Skin of body (tissue), 2 donors: Measurements from ENCODE around the gene FUS. TPM values are rescaled to one million over a fixed set of nuclear protein-coding genes. Genes with fewer than 3 reads are reported as not detected.

ENCODE experiments used
- DNase-seq: peaks from one replicate; lab custom pipeline; 2025; lab: John Stamatoyannopoulos, UW
- total RNA-seq: library from RNA; depleted of rRNA; stranded (reverse); fragments of >200 nt; gene quantifications from one replicate; pipeline ENCODE4 v1.2.3, GENCODE V29; 2014

FUS gene
- total RNA-seq, 1 donor from 2014 or later, result 84.9 TPM

DNA sequence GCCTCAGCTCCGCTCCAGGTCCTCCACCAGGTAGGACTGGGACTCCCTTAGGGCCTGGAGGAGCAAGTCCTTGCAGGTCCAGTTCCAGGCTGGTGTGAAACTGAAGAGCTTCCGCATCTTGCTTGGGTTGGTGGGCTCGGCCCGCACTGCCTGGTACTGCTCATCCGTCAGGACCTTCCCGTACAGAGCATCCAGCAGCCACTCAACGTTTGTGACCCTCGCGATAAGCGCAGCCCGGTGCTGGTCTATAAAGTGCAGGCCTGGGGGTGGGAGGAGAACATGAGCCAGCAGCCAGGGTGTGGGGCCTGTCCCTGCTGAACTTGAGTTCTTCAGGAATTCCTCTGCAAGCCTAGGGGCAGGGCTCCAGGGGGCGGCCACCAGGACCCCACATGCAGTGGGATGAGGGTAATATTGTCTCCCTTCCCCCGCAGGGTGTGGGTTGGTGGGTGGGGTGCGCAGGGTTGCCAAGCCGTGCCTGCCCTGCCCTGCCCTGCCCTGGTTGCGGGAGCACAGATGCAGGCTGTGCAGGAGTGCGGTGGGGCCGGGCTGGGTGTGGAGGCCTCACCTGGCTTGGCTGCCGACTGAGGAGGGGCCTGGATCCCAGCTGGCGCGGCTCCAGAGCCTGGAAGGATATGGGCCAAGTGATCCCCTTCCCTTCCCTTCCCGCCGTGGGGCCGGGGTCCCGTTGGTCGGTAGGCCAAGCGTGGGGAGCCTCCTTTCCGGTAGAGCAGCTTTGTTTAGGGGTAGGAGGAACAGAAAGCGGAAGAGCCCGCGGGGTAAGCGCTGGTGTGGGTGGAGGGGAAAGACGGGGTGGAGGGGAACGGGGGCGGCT is 21.9 kb downstream of the FUS start:
- no peak for DNase-seq

- no peak for DNase-seq
Observed at GRCh38 chr16:31202414-31203375, 22.8 kb downstream of the FUS start, which contains the start of gene PYCARD. TSS of gene PYCARD (minus strand) at chr16:31202760. CDS start at chr16:31202690, 70 bp downstream.

DNA sequence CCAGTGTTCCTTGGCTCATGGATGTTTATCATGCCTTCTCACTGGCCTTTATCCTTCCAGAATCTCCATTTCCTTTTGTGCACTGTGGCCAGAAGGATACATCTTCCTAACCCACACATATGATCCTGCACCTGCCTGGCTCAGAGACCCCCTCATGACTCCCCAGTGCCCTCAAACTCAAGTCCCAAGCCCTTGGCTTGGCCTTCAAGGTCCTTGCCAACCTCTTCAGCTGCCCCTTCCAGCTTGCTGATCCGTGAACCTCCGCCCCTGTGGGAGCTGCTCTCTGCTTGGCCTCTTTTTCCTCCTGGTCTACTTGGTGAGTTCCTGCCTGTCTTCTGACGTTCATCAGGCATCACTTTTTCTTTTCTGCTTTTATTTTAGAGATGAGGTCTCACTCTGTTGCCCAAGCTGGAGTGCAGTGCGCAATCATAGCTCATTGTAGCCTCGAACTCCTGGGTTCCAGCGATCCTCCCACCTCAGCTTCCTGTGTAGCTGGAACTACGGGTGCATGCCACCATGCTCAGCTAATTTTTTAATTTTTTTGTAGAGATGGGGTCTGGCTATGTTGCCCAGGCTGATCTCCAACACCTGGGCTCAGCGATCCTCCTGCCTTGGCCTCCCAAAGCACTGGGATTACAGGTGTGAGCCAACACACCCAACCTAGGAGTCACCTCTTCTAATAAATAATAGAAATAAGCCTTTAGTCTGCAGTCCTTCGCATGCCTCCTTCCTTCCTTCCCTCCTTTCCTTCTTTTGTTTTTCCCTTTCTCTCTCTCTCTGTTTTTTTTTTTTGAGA is 25.1 kb downstream of the FUS start:
- DNase-seq, result no peak

GRCh38 chr16:31206776-31207175 is 26.8 kb downstream of the FUS start:
- DNase-seq, result no peak

GRCh38 chr16:31213342-31213741 is 33.4 kb downstream of the FUS start:
- DNase-seq, result no peak

GRCh38 chr16:31213877-31214707 is 34.2 kb downstream of the FUS start, which contains the start of gene TRIM72:
TSS of gene TRIM72 (plus strand) at chr16:31214119. CDS start at chr16:31214739, 620 bp downstream.
- DNase-seq, result no peak

- DNase-seq, result no peak
Observed at GRCh38 chr16:31214708-31215286, 34.9 kb downstream of the FUS start.

GRCh38 chr16:31215287-31216162 is 35.6 kb downstream of the FUS start:
- DNase-seq, result no peak

- DNase-seq, result no peak
Observed at GRCh38 chr16:31216422-31217135, 36.6 kb downstream of the FUS start, which contains the start of gene PYDC1. TSS of gene PYDC1 (minus strand) at chr16:31217135. CDS start at chr16:31217028, 107 bp downstream.

GRCh38 chr16:31217136-31217530 is 37.2 kb downstream of the FUS start:
- DNase-seq, result no peak

DNA sequence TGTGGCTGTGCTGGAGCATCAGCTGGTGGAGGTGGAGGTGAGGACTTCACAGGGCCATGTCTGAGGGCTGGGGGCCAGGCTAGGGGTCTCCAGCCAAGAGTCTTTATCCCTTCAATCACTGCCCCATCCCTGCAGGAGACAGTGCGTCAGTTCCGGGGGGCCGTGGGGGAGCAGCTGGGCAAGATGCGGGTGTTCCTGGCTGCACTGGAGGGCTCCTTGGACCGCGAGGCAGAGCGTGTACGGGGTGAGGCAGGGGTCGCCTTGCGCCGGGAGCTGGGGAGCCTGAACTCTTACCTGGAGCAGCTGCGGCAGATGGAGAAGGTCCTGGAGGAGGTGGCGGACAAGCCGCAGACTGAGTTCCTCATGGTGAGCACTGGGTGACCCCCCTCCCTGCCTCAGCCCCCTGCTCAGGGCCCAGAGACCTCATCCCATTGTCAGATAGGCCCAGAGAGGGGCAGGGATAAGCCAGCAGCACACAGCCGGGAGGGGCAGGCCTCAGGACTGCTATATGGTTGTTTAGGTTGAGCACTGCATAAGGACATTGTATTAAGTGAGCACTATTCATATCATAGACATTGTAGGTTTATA is 39.3 kb downstream of the FUS start:
- no peak for DNase-seq

- no peak for DNase-seq
Observed at GRCh38 chr16:31221357-31222160, 41.6 kb downstream of the FUS start.

- no peak for DNase-seq
Observed at GRCh38 chr16:31223044-31223443, 43.1 kb downstream of the FUS start.

- DNase-seq, result no peak
Observed at GRCh38 chr16:31224092-31224955, 44.4 kb downstream of the FUS start.

DNA sequence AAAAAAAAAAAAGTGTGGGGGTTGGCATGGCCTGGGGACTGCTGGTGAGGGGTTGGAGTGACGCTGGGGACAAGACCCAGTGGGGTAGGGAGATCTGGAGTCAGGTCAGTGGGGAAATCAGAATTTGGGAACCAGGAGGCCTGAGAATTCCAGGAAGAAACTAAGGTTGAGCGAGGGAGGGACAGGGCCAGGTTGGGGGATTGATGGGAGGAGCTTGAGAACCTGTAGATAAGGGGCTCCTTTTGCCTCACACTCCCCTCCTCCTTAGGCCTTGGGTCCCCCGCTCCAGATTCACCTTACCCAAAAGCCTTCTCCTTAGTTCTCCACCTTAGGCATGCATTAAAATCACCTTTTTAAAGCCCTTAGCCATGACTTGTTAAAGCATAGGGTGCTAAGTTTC is 45.3 kb downstream of the FUS start:
- DNase-seq, result no peak

DNA sequence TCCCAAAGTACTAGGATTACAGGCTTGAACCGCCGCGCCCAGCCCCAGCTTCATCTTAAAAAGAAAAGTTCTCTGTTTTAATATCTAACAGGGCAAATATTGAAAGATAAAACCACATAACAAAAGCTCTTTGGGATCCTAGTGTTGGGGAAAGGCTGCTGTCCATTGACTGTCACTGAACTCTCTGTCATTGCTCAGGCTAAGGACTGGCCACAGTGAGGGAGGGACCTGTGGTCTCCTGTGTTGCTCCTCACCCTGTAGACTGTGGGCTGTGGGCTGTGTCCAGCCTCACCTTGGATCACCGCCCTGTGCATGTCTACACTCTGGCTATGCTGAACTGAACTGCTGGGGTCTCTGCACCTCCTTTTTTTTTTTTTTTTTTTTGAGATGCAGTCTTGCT is 48.3 kb downstream of the FUS start:
- no peak for DNase-seq
